ENCODE results near the gene FAM50A.

Gene FAM50A

GRCh38 chrX:154413142-154413541 lies 30.8 kb upstream of the FAM50A start:
- H3K4me3 ChIP-seq (replicated peaks; ENCODE audit: low read depth, low read length): no peak overlapping the region
- DNase-seq (ENCODE audit: extremely low read depth, low read depth): no peak
- no peak for TF ChIP-seq CTCF (IDR thresholded peaks at IDR 0.05; ENCODE audit: low read depth, low read length, missing control alignments)

DNA sequence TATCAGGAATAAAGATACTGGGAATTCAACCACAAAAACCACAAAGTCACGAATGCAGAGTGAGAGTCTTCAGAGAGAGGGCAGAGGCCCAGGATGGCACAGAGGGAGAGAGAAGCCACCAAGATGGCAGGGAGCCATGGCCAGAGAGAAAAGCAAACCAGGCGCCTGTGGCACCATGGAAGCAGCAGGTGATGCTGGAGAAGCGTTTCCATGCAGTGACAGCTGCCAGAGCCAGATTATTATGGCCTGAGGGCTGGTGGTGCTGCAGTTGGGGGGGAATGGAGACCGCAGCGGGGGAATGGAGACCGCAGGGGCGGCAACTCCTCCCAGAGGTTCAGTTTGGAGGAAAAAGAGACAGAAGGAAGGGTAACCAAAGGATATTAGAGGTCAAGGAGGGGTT lies 26.8 kb upstream of the FAM50A start:
- no peak for DNase-seq (ENCODE audit: extremely low read depth, low read depth)
- TF ChIP-seq CTCF (IDR thresholded peaks at IDR 0.05; ENCODE audit: low read depth, low read length, missing control alignments): no peak

GRCh38 chrX:154419189-154419588 lies 24.8 kb upstream of the FAM50A start:
- DNase-seq (ENCODE audit: extremely low read depth, low read depth): no peak
- TF ChIP-seq CTCF (IDR thresholded peaks at IDR 0.05; ENCODE audit: low read depth, low read length, missing control alignments): no peak
- no peak overlapping the region for H3K4me3 ChIP-seq (replicated peaks; ENCODE audit: low read depth, low read length)

More for the DNA sequence above, 26.8 kb upstream of the FAM50A start:
- no peak overlapping the region for H3K4me3 ChIP-seq (replicated peaks; ENCODE audit: low read depth, low read length)

- TF ChIP-seq CTCF (IDR thresholded peaks at IDR 0.05; ENCODE audit: low read depth, low read length, missing control alignments): no peak
- no peak overlapping the region for H3K4me3 ChIP-seq (replicated peaks; ENCODE audit: low read depth, low read length)
- no peak for DNase-seq (ENCODE audit: extremely low read depth, low read depth)
These were observed 24.1 kb upstream of the FAM50A start for GRCh38 chrX:154419688-154420401.

GRCh38 chrX:154420402-154420756 lies 23.6 kb upstream of the FAM50A start:
- H3K4me3 ChIP-seq (replicated peaks; ENCODE audit: low read depth, low read length): no peak overlapping the region
- no peak for TF ChIP-seq CTCF (IDR thresholded peaks at IDR 0.05; ENCODE audit: low read depth, low read length, missing control alignments)
- DNase-seq (ENCODE audit: extremely low read depth, low read depth): no peak

- no peak for DNase-seq (ENCODE audit: extremely low read depth, low read depth)
- H3K4me3 ChIP-seq (replicated peaks; ENCODE audit: low read depth, low read length): no peak overlapping the region
- TF ChIP-seq CTCF (IDR thresholded peaks at IDR 0.05; ENCODE audit: low read depth, low read length, missing control alignments): no peak
These were observed 16.8 kb upstream of the FAM50A start for GRCh38 chrX:154426916-154427770.

Measured in HFF-Myc (cell line).